ENCODE results near the gene ADAMTSL1.

Gene ADAMTSL1

GRCh38 chr9:18688581-18689565, 214.9 kb downstream of the ADAMTSL1 start:
- in situ Hi-C loops (cut with MboI; ENCODE audit: low sequenced_read_pairs), result no loop called here

- in situ Hi-C loops (cut with MboI; ENCODE audit: low sequenced_read_pairs), result no loop called here
Observed at GRCh38 chr9:18689921-18690320, 216.0 kb downstream of the ADAMTSL1 start.

- in situ Hi-C loops (cut with MboI; ENCODE audit: low sequenced_read_pairs), result no loop called here
Observed at GRCh38 chr9:18692268-18692667, 218.3 kb downstream of the ADAMTSL1 start.

- in situ Hi-C loops (cut with MboI; ENCODE audit: low sequenced_read_pairs), result no loop called here
Observed at GRCh38 chr9:18692962-18693361, 219.0 kb downstream of the ADAMTSL1 start.

- in situ Hi-C loops (cut with MboI; ENCODE audit: low sequenced_read_pairs), result no loop called here
Observed at GRCh38 chr9:18694959-18695668, 221.2 kb downstream of the ADAMTSL1 start.

- in situ Hi-C loops (cut with MboI; ENCODE audit: low sequenced_read_pairs), result no loop called here
Observed at GRCh38 chr9:18698992-18699391, 225.0 kb downstream of the ADAMTSL1 start.

- in situ Hi-C loops (cut with MboI; ENCODE audit: low sequenced_read_pairs), result no loop called here
Observed at GRCh38 chr9:18699764-18700163, 225.8 kb downstream of the ADAMTSL1 start.

- in situ Hi-C loops (cut with MboI; ENCODE audit: low sequenced_read_pairs), result no loop called here
Observed at GRCh38 chr9:18700714-18701113, 226.8 kb downstream of the ADAMTSL1 start.

GRCh38 chr9:18703151-18703900, 229.4 kb downstream of the ADAMTSL1 start:
- in situ Hi-C loops (cut with MboI; ENCODE audit: low sequenced_read_pairs), result no loop called here

GRCh38 chr9:18703901-18704379, 230.0 kb downstream of the ADAMTSL1 start:
- in situ Hi-C loops (cut with MboI; ENCODE audit: low sequenced_read_pairs), result no loop called here

- in situ Hi-C loops (cut with MboI; ENCODE audit: low sequenced_read_pairs), result no loop called here
Observed at GRCh38 chr9:18705796-18706392, 231.9 kb downstream of the ADAMTSL1 start.

GRCh38 chr9:18706648-18707047, 232.7 kb downstream of the ADAMTSL1 start:
- in situ Hi-C loops (cut with MboI; ENCODE audit: low sequenced_read_pairs), result no loop called here

- in situ Hi-C loops (cut with MboI; ENCODE audit: low sequenced_read_pairs), result no loop called here
Observed at GRCh38 chr9:18707061-18707461, 233.1 kb downstream of the ADAMTSL1 start.

- in situ Hi-C loops (cut with MboI; ENCODE audit: low sequenced_read_pairs), result no loop called here
Observed at GRCh38 chr9:18707489-18708205, 233.7 kb downstream of the ADAMTSL1 start.

- in situ Hi-C loops (cut with MboI; ENCODE audit: low sequenced_read_pairs), result no loop called here
Observed at GRCh38 chr9:18708429-18708828, 234.5 kb downstream of the ADAMTSL1 start.

GRCh38 chr9:18710065-18710464, 236.1 kb downstream of the ADAMTSL1 start:
- in situ Hi-C loops (cut with MboI; ENCODE audit: low sequenced_read_pairs), result no loop called here

GRCh38 chr9:18717759-18718158, 243.8 kb downstream of the ADAMTSL1 start:
- in situ Hi-C loops (cut with MboI; ENCODE audit: low sequenced_read_pairs), result no loop called here

GRCh38 chr9:18718393-18718792, 244.4 kb downstream of the ADAMTSL1 start:
- in situ Hi-C loops (cut with MboI; ENCODE audit: low sequenced_read_pairs), result no loop called here

- in situ Hi-C loops (cut with MboI; ENCODE audit: low sequenced_read_pairs), result no loop called here
Observed at GRCh38 chr9:18718932-18719331, 245.0 kb downstream of the ADAMTSL1 start.

GRCh38 chr9:18720691-18721090, 246.7 kb downstream of the ADAMTSL1 start:
- in situ Hi-C loops (cut with MboI; ENCODE audit: low sequenced_read_pairs), result no loop called here
